Measurements from ENCODE around the gene AK2.
"Not testable (repeated sequence)": the region's sequence is repeated elsewhere in the genome, so short reads cannot be mapped to it uniquely, and the experiment has no call there.

AK2 gene

DNA sequence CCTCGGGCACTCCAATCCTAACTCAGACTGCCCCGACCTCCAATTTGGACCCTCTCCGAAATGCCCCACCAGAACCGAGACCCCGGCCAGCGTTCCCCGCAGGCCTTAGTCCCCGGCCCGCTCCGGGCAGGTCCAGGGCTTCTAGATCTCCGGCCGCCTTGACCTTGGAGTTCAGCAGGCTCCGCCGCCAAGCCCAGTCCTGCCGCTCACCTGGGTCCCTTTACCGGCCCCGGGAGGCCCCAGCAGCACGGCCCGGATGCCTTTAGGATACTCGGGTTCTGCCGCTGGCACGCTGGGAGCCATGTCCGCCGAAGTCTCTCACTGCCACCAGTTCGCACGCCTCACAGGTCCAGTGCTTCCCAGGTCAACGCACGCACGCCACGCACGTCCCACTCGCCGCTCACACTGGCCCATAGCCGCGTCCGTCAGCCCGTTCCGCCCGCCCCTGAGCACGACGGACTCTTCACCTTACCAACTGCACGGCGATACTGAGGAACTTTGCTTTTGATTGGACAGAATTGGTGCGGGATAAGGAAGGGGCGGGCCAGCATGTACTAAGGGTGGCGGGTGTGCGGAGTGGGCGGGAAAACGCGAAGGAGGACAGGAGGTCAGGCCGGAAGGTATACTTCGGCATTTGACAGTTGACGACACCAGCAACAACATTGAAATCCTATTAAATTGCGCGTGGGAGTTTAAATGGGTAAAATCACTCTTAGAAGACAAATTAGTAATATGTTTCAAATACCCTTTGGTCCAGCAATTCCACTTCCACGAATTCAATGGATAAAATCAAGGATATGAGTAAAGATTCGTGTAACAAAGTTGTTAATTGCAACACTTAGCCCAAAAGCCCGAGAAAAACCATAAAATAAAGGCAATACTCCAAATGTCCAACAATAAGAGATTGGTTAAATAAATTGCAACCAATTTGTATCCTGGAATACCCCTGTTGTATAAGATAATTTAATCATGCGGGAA, at the start of gene AK2:
TSS of gene AK2 (minus strand) at position 358 of the 978 bp plus-strand sequence. CDS start at position 303, 55 bp downstream.
- DNase-seq = peak; percentile 99

DNA sequence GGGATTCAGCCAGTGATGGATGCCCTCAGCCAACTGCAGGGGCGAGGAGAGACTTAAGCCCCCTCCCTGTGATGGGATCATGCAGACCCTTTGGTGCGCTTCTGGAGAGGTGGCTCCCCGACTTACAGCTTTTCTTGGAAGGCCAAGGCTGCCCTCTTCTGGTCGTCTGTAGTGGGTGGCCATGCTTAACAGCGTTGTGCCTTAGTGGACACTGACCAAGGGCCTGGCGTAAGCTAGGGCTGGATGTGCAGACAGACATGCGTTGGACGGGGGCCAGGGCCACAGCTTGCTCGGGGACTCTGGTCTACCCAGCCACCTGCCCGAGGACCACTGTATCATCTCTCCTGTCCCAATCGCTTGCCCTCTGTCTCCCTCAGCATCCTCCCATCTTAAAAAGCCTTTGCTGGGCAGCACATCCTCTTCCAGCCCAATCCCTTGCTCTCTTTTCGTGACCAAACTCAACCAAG, 49.7 kb upstream of the AK2 start:
- peak; percentile 36 to 43 for DNase-seq

DNA sequence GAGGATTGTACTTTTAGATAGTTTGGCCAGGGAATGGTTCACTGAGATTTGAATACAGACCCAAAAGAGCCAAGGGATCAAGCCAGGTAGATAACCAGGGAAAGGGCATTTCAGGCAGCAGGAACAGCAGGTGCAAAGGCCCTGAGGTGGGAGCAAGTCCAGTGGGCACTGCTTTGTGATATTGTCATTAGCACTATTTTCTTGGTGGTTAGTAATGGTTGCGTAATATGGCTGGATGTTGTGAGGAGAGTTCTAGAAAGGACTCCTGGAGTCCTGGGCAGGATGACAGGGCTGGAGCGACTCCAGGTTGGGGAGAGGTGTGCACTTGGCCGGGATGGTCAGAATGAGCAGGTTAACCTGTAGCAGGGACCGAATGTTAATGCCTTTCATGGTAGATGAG, 48.6 kb upstream of the AK2 start:
- no peak for DNase-seq

DNA sequence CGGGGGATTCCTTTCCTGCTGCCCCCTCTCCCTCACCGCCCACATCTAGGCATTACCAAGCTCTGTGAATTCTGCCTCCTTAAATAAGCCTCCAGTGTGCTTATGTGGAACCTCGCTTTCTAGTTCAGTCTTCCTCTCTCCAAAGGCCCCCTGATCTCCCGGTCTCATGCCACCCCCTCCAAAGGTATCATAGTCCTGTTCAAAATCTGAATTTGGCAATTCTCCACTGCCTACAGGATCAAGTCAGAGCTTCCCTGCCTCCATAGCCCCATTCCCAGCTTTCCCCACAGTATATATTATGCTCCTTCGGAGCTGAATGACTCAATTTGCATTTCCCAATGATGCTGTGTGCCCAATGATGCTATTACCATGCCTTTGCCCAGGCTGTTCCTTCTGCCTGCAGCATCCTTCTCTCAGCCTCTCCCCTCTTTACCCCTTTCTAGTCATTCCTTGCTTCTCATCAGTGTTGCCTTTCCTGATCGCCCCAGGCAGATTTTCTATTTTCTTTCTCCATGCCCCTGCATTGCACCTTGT, 46.0 kb upstream of the AK2 start:
- no peak for DNase-seq

DNA sequence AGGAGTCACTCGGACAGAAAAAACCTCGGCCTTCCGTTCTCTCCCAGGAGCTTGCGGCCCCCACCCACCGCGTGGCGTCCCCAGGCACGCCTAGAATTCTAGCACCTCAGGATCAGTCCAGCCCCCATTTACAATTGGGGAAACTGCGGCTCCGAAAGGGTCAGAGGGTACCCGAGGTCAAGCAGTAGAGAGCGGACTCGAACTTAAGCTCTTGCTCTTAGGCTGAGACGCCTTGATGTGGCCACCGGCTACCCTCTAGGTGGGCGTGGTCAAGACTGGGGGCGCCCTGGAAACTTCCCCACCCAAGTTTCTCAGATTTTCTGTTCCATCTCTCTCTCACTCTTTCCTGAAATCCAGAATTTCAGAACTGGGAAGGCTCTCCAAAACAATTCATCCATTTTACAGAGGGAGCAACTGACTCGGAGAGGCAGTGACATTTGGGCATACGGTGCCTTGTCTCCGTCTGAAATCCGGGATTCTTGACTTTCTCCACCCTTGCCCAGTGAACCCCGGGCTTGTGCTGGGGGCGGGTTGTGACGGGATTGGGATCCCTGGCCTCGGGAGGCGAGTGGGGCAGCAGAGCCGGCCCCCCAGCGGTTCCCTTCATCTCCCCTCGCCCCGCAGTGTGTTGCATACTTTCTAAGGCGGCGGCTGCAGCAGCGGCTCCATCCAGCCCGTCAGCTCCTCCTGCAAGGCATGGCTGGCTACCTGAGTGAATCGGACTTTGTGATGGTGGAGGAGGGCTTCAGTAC, 45.0 kb upstream of the AK2 start:
- DNase-seq = no peak

DNA sequence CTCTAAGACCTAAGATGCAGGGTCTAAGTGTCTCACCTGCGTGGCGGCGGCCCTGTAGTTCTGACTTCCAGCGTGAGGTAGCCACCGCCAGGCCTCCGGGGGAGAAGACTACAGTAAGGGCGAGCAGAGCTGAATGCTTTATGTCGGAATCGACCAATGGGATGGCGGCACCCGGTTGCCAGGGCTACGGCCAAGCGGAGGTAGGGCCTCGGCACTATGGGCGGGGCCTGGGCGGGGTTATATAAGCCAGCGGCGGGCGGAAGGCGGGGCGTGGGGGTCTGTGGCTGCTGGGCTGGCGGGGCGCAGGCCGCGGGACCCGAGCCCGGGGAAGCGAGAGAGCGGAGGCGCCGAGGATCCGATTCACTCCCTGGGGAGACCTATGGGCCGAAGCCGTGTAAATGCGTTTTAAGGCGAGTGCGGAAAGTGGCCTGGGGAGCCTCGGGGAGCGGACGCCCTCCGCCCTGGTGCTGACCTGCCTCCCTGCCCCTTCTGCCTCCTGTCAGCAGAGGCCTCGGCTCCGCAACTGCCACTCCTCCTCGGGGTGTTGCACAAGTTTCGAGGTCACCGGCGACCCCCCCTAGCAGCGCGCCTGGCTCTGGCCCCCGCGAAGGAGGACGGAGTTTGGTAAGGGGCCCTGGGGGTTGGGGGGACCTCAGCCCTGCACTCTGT, 44.3 kb upstream of the AK2 start, which contains the start of gene AZIN2:
TSS of gene AZIN2 (plus strand) at position 269 of the 669 bp plus-strand sequence. CDS start 1,097 bp downstream, outside the sequence.
- DNase-seq = peak; percentile 71 to 86

DNA sequence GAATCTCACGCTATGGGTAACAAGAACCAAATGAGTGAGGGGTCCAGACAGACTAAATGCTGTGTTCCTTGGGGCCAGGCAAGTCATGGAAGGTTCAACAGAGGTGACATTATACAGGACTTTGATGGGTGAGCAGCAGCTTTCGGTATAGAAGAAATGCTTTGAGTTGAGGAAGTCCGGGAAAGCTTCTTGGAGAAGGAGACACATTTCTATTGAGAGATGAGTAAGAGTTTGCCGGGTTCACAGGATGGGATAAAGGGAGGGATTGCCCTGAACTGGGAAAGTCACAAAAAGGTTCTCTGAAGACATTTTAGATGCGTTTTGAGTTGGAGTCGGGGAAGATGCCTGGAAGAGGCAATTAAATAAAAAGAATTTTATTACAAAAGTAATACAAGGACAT, 43.7 kb upstream of the AK2 start:
- no peak for DNase-seq

DNA sequence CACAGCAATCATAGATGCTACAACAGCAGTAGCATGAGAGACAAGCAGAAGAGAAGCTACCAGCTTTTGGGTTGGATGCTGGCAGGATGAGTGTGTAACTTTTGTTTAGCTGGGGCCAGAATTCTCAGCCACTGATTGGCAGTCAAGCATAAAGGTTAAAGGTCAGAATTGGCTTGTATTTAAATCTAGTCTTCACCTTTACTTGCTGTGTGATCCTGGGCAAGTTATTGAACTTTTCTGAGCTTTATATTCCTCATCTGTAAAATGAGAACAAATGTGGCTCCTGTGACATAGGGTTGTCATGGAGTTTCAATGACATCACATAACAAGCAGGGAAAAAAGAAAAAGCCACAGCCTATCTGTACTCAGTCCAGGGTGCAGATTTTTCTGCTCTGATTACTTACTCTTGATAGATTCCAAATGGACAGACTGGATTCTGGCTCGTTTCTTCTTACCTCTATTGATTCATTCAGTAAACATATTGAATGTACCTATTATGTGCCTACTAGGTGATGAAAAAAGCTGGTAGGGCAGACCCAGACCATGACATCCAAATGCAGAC, 41.4 kb upstream of the AK2 start:
- no peak for DNase-seq

DNA sequence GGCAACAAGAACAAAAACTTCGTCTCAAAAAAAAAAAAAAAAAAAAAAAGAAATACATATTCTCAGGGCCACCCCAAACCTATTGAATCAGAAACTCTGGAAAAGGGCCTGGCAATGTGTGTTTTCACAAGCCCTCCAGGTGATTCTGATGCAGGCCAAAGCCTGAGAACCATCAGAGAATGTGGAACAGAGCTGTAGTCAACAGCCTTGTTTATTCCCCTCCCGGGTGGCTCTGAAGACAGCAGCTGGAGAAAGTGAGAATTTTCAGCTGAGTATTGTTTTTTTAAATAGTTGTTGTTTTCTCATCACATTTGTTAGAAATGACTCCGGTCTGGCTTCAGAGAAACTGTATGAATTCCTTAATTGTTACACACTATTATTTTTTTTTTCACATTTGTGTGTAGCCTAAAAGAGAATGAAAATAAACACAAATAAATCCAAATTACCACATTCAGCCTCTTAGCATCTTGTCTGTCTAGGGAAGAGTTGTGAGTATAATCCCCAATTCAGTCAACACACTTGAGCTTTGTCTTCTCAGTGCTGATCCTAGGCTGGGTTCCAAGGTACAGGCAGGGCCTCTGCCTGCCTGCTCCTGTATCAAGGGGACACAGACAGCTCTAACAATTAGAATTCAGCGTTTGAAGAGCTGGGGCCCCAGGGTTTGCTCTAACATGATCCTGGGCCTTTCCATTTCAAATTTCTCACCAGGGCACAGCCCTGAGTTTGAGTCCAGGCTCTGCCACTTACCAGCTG, 37.7 kb upstream of the AK2 start:
- no peak for DNase-seq

DNA sequence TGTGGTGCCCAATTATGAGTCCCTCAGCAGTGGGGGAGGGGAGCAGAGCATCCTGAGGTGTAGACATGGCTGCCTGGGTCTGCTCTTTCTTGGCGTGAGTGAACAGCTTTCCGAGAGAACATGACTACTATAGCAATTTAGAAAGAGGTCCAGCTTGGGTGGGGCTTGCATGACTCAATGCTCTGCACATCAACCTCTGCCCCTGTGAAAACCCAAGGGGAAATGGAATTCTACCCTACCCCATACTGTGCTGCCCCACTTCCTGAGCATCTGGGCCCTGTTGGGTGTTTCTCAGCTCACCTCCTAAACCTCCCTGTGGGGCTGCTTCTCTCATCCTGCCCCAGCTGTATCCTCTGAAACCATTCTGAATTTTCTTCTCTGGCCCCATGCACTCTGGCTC, 36.0 kb upstream of the AK2 start:
- DNase-seq = no peak

DNA sequence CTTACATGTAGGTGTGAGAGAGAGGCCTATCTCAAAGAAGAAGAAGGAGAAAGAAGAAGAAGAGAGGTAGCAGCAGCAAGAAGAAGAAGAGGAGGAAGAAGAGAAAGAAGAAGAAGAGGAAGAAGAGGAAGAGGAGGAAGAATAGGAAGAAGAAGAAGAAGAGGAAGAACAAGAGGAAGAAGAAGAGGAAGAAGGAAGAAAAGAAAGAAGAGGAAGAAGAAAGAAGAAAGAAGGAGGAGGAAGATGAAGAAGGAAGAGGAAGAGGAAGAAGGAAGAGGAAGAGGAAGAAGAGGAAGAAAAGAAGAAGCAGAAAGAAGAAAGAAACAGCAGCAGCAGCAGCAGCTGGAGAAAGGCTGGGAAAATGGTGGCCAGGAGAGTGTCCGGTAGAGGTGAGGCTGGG, 33.9 kb upstream of the AK2 start:
- DNase-seq = no peak

DNA sequence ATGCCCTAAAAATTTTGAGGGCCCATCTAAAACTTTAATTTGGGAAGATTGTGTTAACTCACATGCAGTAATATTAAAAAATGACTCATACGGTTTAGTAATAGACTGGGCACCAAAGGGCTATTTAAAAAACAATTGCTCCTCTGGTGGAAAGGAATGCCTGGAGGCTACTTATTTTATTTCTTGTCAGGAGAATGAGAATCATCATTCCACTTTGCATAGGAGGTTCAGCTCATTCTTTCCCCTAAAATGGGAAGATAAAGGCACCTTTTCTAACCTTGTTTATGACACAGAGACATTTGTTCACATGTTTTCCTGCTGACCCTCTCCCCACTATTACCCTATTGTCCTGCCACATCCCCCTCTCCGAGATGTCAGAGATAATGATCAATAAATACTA, 31.4 kb upstream of the AK2 start:
- DNase-seq = not testable (repeated sequence)

DNA sequence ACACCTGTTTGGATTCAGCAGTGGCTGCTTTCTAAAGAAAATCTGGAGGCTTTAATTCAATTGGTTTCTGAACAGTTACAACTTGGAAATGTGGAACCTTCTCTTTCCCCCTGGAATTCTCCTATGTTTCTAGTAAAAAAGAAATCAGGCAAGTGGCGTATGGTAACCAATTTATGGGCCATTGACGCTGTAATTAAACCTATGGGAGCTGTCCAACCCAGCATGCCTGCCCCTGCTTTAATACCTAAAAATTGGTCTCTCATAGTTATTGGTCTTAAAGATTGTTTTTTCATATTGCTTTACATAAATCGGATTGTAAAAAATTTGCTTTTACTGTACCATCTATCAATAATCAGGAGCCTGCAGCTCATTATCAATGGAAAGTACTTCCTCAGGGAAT, 29.8 kb upstream of the AK2 start:
- not testable (repeated sequence) for DNase-seq

DNA sequence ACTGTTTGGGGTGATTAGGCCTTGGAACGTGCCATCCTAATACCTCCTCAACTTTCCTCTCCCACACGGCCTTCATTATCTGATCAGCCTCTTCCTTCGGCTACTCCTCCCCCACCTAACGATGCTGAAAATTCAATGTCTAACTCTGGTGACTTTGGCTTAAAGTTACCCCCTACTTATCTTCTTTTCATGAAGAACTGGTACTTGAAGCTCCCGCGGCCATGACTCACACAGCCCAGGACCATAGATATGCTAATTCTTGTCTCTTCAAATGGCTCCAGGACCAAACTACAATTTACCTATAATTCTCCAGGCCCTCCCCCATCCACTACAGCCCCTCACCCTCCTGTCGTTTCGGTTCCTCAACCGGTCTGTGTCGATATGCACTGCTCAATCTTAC, 28.6 kb upstream of the AK2 start:
- no peak for DNase-seq

DNA sequence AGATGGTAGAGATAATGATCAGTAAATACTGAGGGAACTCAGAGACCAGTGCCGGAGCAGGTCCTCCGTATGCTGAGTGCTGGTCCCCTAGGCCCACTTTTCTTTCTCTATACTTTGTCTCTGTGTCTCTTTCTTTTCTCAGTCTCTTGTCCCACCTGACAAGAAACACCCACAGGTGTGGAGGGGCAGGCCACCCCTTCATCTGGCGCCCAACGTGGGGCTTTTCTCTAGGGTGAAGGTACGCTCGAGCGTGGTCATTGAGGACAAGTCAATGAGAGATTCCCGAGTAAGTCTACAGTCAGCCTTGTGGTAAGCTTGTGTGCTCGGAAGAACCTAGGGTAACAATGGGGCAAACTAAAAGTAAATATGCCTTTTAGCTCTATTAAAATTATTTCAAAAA, 27.6 kb upstream of the AK2 start:
- DNase-seq = not testable (repeated sequence)

DNA sequence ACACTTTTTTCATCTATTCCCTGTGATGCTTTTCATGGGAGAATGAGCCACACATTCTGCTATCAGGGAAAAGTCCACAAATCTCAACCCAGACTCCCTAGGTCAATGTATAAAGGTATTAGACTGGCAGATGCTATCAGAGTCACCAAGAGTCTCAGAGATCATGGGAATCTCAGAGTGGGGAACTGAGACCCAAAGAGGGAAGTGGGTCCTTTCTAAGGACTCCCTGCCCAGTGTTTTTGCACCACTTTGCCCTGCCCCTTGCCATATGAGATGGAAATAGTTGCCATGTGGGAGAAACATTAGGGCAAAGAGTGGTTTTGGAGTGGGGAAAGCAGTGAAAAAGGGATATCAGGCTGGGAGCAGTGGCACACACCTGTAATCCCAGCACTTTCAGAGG, 25.2 kb upstream of the AK2 start:
- no peak for DNase-seq

DNA sequence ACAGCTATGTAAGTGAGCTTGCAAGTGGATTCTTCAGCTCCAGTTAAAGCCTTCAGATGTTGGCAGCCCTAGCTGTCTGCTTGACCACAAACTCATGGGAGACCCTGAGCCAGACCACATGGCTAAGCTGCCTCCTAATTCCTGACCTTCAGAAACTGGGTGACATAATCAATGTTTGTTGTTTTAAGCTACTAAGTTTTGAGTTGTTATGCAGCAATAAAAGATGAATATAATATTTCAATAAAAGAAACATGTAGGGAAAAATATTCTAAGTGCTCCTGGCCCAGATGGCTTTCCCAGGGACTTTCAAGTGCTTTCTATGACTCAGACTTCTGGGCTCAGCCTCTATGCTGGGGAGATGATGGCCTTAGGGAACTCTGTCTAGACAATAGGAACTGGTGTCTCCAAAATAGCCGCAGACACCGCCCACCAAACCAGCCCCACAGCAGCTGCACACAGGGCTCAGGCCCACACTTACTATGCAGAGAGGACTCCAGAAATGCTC, 23.9 kb upstream of the AK2 start:
- no peak for DNase-seq

DNA sequence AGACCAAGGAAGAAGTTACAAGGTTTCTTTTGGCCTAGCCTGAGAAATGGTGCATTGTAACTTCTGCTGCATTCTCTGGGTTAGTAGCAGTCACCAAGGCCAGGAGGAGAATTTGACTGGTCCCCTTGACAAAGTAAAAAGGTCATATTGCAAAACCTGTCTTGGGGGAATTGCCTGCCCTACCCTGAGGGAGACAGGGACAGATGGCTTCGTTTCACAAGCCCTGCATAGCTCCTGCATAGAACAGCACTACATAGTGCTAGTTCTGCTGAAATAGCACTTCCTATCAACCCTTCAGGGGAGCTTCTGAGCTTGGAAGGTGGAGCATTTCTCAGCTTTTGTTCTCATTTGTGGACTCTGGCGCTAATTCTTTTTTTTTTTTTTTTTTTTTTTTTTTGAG, 20.4 kb upstream of the AK2 start:
- peak; percentile 19 to 31 for DNase-seq

DNA sequence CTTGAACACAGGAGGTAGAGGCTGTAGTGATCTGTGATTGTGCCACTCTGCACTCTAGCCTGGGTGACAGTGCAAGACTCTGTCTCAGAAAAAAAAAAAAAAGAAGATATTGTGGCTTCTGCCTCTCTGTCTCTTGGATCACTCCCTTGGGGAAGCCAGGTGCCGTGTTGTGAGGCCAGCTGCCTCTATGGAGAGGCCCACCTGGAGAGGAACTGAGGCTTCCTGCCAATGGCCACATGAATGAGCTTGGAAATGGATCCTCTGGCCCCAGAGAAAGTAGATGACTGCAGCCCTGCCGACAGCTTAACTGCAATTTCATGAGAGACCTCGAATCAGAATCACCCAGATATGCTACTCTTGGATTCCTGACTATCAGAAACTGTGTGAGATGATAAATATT, 19.7 kb upstream of the AK2 start:
- DNase-seq = no peak

DNA sequence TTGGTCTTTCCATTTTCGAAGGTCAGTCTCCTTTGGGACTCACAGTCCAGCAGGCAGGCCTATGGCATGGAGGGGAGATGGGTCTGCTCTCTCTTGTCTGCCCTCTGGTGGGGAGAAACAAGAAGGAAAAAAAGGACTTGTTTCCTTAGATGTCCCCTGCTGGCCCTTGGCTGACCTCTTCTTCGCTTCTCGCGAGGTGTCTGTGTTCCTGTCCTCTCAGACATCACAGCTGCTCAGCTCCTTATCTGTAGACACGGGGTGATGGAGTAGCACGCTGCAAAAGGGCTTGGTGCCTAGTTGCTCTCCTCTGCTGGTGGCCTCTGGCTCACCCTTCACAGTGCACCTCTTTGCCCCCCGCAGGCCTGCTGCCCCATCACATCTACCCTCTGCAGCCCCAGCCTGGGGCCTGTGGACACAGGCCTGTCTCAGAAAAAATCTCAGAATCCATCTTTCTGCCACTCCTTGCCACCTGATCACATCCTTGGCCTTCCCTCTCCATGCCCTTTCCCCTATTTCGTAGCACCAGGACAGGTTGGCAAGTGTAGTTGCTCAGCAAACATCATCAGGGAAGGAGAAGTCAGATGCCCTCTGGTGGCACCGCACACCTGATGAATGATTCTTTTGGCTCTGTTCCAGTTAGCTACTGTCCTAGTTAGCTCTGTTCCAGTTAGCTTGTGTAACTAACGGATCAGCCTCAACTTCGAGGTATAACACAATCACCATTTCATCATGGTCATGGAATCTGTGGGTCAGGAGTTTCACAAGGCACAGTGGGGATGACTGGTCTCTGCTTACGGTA, 18.7 kb upstream of the AK2 start:
- DNase-seq = peak; percentile 80 to 83

Measured in AML-193 (cell line).